Keratinocyte (primary cell): Measurements from ENCODE around the gene FHIT. TPM values are rescaled to one million over a fixed set of nuclear protein-coding genes. Genes with fewer than 3 reads are reported as not detected.

Experiments
- DNase-seq: peaks from one replicate; pipeline ENCODE4 v3.0.0-alpha.2; 2011; ENCODE audit warnings: low read depth, missing footprints, low spot score
- FAIRE-seq: peaks from 2 replicates; lab custom pipeline; 2011; peaks lifted over from hg19 to GRCh38; lab: Jason Lieb, UNC
- H2AFZ ChIP-seq: 2 replicates; pipeline ENCODE4 v1.6.0; 2012; ENCODE audit warnings: low read length, control low read depth, inconsistent platforms; ENCODE audit not compliant: control insufficient read depth
- H3K27ac ChIP-seq: 2 replicates; pipeline ENCODE4 v1.5.1; 2011; ENCODE audit warnings: low read length; ENCODE audit not compliant: control insufficient read depth, insufficient read depth
- H3K27me3 ChIP-seq: 3 replicates; pipeline ENCODE4 v1.6.0; 2011; ENCODE audit warnings: low read length; ENCODE audit not compliant: control insufficient read depth, insufficient read depth; ENCODE audit errors: extremely low read depth
- H3K36me3 ChIP-seq, 2 experiments: 2 replicates in 1 of 2; 3 replicates in 1 of 2; pipeline ENCODE4 v1.5.1; 2011; ENCODE audit warnings: low read length in 2 of 2, mild to moderate bottlenecking in 1 of 2; ENCODE audit not compliant: control insufficient read depth in 2 of 2, insufficient read depth in 2 of 2; ENCODE audit errors: extremely low read depth in 1 of 2
- H3K4me1 ChIP-seq: 3 replicates; pipeline ENCODE4 v1.5.1; 2011; ENCODE audit warnings: low read length; ENCODE audit not compliant: control insufficient read depth, insufficient read depth; ENCODE audit errors: extremely low read depth
- H3K4me2 ChIP-seq: 3 replicates; pipeline ENCODE4 v1.6.0; 2011; ENCODE audit warnings: low read depth, low read length; ENCODE audit not compliant: control insufficient read depth, insufficient read depth; ENCODE audit errors: extremely low read depth
- H3K4me3 ChIP-seq, 3 experiments: fragments of 200-600 bp in 1 of 3; sonication (generic) in 1 of 3; 2 replicates in 2 of 3; 3 replicates in 1 of 3; pipeline ENCODE4 v1.5.1; 2011 to 2016; ENCODE audit warnings: low read length in 3 of 3, mild to moderate bottlenecking in 3 of 3, control low read depth in 2 of 3, inconsistent platforms in 1 of 3, low read depth in 1 of 3, mixed read lengths in 1 of 3, mixed run types in 1 of 3, moderate library complexity in 1 of 3; ENCODE audit not compliant: control insufficient read depth in 2 of 3, insufficient read depth in 2 of 3; ENCODE audit errors: extremely low read depth in 1 of 3
- H3K79me2 ChIP-seq: 2 replicates; pipeline ENCODE4 v1.6.0; 2012; ENCODE audit warnings: low read length; ENCODE audit not compliant: control insufficient read depth, insufficient read depth
- H3K9ac ChIP-seq: 3 replicates; pipeline ENCODE4 v1.6.0; 2011; ENCODE audit warnings: low read length; ENCODE audit not compliant: control insufficient read depth, insufficient read depth; ENCODE audit errors: extremely low read depth
- H3K9me1 ChIP-seq: 3 replicates; pipeline ENCODE4 v1.6.0; 2011; ENCODE audit warnings: low read length; ENCODE audit not compliant: control insufficient read depth, insufficient read depth; ENCODE audit errors: extremely low read depth
- H3K9me3 ChIP-seq: 2 replicates; pipeline ENCODE4 v1.5.1; 2012; ENCODE audit warnings: low read depth, low read length; ENCODE audit not compliant: control insufficient read depth
- H4K20me1 ChIP-seq: 3 replicates; pipeline ENCODE4 v1.6.0; 2011; ENCODE audit warnings: low read length; ENCODE audit not compliant: control insufficient read depth, insufficient read depth; ENCODE audit errors: extremely low read depth
- CTCF ChIP-seq, 3 experiments: IDR thresholded peaks in 1 of 3; conservative IDR thresholded peaks in 1 of 3; optimal IDR thresholded peaks in 1 of 3; 2 replicates in 2 of 3; 3 replicates in 1 of 3; pipeline versions ENCODE3 to v1.5.1; 2011; ENCODE audit warnings: low read length in 3 of 3, mild to moderate bottlenecking in 3 of 3, moderate library complexity in 2 of 3, control low read depth in 1 of 3, inconsistent platforms in 1 of 3; ENCODE audit not compliant: insufficient read depth in 2 of 3; ENCODE audit errors: extremely low read depth in 1 of 3
- EZH2 ChIP-seq: IDR thresholded peaks from one replicate; pipeline ENCODE4 v1.6.1; 2012; ENCODE audit warnings: inconsistent platforms, mild to moderate bottlenecking, low read length, moderate library complexity
- dilution Hi-C: fragments of 300-500 bp; cut with MboI; formaldehyde crosslinking; loops from one replicate; pipeline ENCODE4 v1.7.0; 2020; ENCODE audit warnings: low sequenced_read_pairs; ENCODE audit not compliant: extremely low pct_ligation_motif_present
- polyA plus RNA-seq, 5 experiments: library from polyadenylated mRNA; depleted of rRNA in 3 of 5; stranded (reverse) in 3 of 5; stranded (forward) in 1 of 5; unstranded in 1 of 5; fragments of >200 nt; gene quantifications; 1 replicate in 1 of 5; 2 replicates in 3 of 5; 3 replicates in 1 of 5; pipeline versions ENCODE4 v1.2.1 to v1.2.3, GENCODE V29; 2011 to 2012; ENCODE audit warnings: missing spikeins in 2 of 5, low read depth in 1 of 5, low replicate concordance in 1 of 5

Gene FHIT
- polyA plus RNA-seq, 1 donor (not counting 4 experiments of a cell fraction or from before 2014, with no cell fraction given): 2.2 TPM

DNA sequence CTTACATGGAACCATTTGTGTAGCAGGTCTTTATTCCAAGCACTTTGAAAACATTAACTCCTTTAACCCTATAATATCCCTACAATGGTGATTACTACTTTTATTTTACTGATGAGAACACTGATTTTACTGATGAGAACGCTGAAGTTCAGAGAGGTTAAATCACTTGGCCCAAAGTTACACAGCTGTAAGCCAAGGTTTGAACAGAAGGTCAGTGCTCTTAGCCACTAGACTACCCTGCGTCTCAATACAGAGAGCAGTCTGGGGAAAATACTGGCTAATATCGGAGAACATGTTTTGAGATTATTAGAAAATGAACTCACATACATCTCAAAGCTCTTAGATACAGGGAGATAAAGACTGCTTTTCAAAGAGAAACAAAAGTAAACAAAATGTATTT lies 827.2 kb downstream of the FHIT start:
- no peaks in the 10 kb centered on the region for H3K9me1 ChIP-seq
- H3K9ac ChIP-seq: no peak overlapping the region
- H3K36me3 ChIP-seq: no peaks in the 10 kb centered on the region
- dilution Hi-C loops: no loop called here
- no peak overlapping the region for H3K4me2 ChIP-seq
- H3K4me1 ChIP-seq: no peaks in the 10 kb centered on the region
- FAIRE-seq (no peak), DNase-seq (no peak)
- no peaks in the 10 kb centered on the region for H4K20me1 ChIP-seq
- TF ChIP-seq CTCF (optimal IDR thresholded peaks at IDR 0.05 in 1 of 3, IDR thresholded peaks at IDR 0.05 in 1 of 3, conservative IDR thresholded peaks at IDR 0.05 in 1 of 3; ENCODE audit: extremely low read depth in 1 of 3, insufficient read depth in 2 of 3, low read length in 3 of 3) (no peak), EZH2 (no peak)
- no peak overlapping the region for H3K27ac ChIP-seq
- H3K27me3 ChIP-seq: no peaks in the 10 kb centered on the region
- H3K9me3 ChIP-seq: no peaks in the 10 kb centered on the region
- no peaks in the 10 kb centered on the region for H3K79me2 ChIP-seq
- no peak overlapping the region for H2AFZ ChIP-seq
- H3K4me3 ChIP-seq: no peak overlapping the region

GRCh38 chr3:60423556-60423955 lies 827.7 kb downstream of the FHIT start:
- FAIRE-seq (no peak), DNase-seq (no peak)

More at GRCh38 chr3:60423556-60423955, 827.7 kb downstream of the FHIT start:
- TF ChIP-seq CTCF (optimal IDR thresholded peaks at IDR 0.05 in 1 of 3, IDR thresholded peaks at IDR 0.05 in 1 of 3, conservative IDR thresholded peaks at IDR 0.05 in 1 of 3; ENCODE audit: extremely low read depth in 1 of 3, insufficient read depth in 2 of 3, low read length in 3 of 3) (no peak), EZH2 (no peak)
- Histone ChIP-seq H3K4me3 (no peak overlapping the region), H3K36me3 (no peaks in the 10 kb centered on the region), H3K27me3 (no peaks in the 10 kb centered on the region), H4K20me1 (no peaks in the 10 kb centered on the region), H3K9ac (no peak overlapping the region), H2AFZ (no peak overlapping the region), H3K4me1 (no peaks in the 10 kb centered on the region), H3K27ac (no peak overlapping the region), H3K9me3 (no peaks in the 10 kb centered on the region), H3K79me2 (no peaks in the 10 kb centered on the region), H3K4me2 (no peak overlapping the region), H3K9me1 (no peaks in the 10 kb centered on the region)
- dilution Hi-C loops: no loop called here
